K562 (cell line): ENCODE measurements around the gene HMCES. TPM values are rescaled to one million over a fixed set of nuclear protein-coding genes. Genes with fewer than 3 reads are reported as not detected.

Experiments
- microRNA-seq: library from miRNA; unstranded; fragments of <30 nt; microRNA quantifications from one replicate; pipeline ENCODE4, GENCODE V29; 2018; ENCODE audit warnings: borderline microRNAs expressed
- polyA plus RNA-seq, 8 experiments: library from polyadenylated mRNA; depleted of rRNA in 4 of 8; stranded (reverse) in 5 of 8; unstranded in 3 of 8; fragments of >200 nt; fragmentation: Nextera tagmentation in 2 of 8; fragmentation: Illumina TruSeq in 1 of 8; extraction: Ambion mirVana in 2 of 8; extraction: Trizol in 1 of 8; gene quantifications; 2 replicates each; pipeline versions ENCODE4 v1.2.1 to v1.2.3, GENCODE V29; 2011 to 2014; ENCODE audit warnings: inconsistent platforms in 1 of 8, missing spikeins in 1 of 8
- small RNA-seq: library from RNA; depleted of rRNA; stranded (forward); fragments of <200 nt; gene quantifications from one replicate; pipeline ENCODE3, GENCODE V24; 2014
- total RNA-seq, 7 experiments: library from RNA; depleted of rRNA in 6 of 7; stranded (reverse); fragments of >200 nt in 6 of 7; fragmentation: Illumina TruSeq in 2 of 7; extraction: Trizol in 2 of 7; gene quantifications; 2 replicates each; pipeline versions ENCODE4 v1.2.1 to v1.2.3, GENCODE V29; 2011 to 2021; ENCODE audit warnings: low replicate concordance in 1 of 7

Gene HMCES
- total and polyA plus RNA-seq, 9 of the 15 experiments (the other 6 are each of a cell fraction or from before 2014, with no cell fraction given): 18.8 to 45.3 (median 24.8) TPM

Small RNAs within 50 kb of the gene (microRNA-seq; reads per million reads assigned to microRNA genes)
- gene MIR6826: not detected

Small RNAs within 50 kb of the gene (small RNA-seq; reads per million reads assigned to genes)
- gene MIR6826: not detected

Other genes starting within 250 kb of the HMCES start
Only the 7 nearest of the 9 such genes appear.
- 3.2 and 4.1 TPM in 2 replicates for gene RAB43, start 157.1 kb upstream of the HMCES start, total RNA-seq (2014; rRNA removed)
- not detected in 2 replicates for gene RAB43, start 157.1 kb upstream of the HMCES start, total RNA-seq (2014; rRNA removed; fragmentation: Illumina TruSeq; extraction: Trizol)
- gene RAB43, start 157.1 kb upstream of the HMCES start, total RNA-seq (2015; rRNA removed; fragmentation: Illumina TruSeq; extraction: Trizol): 0.57 and 1.1 TPM in 2 replicates
- gene RAB43, start 157.1 kb upstream of the HMCES start, total RNA-seq (2021): 5.4 and 6.8 TPM in 2 replicates
- gene RAB43, start 157.1 kb upstream of the HMCES start, polyA plus RNA-seq (2011; rRNA removed): 1.7 and 2.5 TPM in 2 replicates
- 1.4 TPM in 1 of 2 replicates, not detected in the other for gene RAB43, start 157.1 kb upstream of the HMCES start, polyA plus RNA-seq (2014; fragmentation: Illumina TruSeq; extraction: Trizol)
- under 1 TPM; 0.04 to 0.07 TPM for gene RAB43, start 157.1 kb upstream of the HMCES start, polyA plus RNA-seq (2014; fragmentation: Nextera tagmentation; extraction: Ambion mirVana)
- 2.9 and 3.8 TPM in 2 replicates for gene RAB43, start 157.1 kb upstream of the HMCES start, polyA plus RNA-seq (2014; rRNA removed)
- 30.1 and 31.6 TPM in 2 replicates for gene ISY1, start 117.8 kb upstream of the HMCES start, total RNA-seq (2014; rRNA removed)
- 37.7 and 45.3 TPM in 2 replicates for gene ISY1, start 117.8 kb upstream of the HMCES start, total RNA-seq (2014; rRNA removed; fragmentation: Illumina TruSeq; extraction: Trizol)
- 32.8 and 39.0 TPM in 2 replicates for gene ISY1, start 117.8 kb upstream of the HMCES start, total RNA-seq (2015; rRNA removed; fragmentation: Illumina TruSeq; extraction: Trizol)
- gene ISY1, start 117.8 kb upstream of the HMCES start, total RNA-seq (2021): 26.1 and 29.6 TPM in 2 replicates
- gene ISY1, start 117.8 kb upstream of the HMCES start, polyA plus RNA-seq (2011; rRNA removed): 27.8 and 32.9 TPM in 2 replicates
- gene ISY1, start 117.8 kb upstream of the HMCES start, polyA plus RNA-seq (2014; fragmentation: Illumina TruSeq; extraction: Trizol): 22.4 and 27.0 TPM in 2 replicates
- gene ISY1, start 117.8 kb upstream of the HMCES start, polyA plus RNA-seq (2014; fragmentation: Nextera tagmentation; extraction: Ambion mirVana): 10 to 100 TPM; 41.9 to 50.0 TPM
- 23.4 and 23.5 TPM in 2 replicates for gene ISY1, start 117.8 kb upstream of the HMCES start, polyA plus RNA-seq (2014; rRNA removed)
- 283 and 284 TPM in 2 replicates for gene CNBP, start 95.0 kb upstream of the HMCES start, total RNA-seq (2014; rRNA removed)
- gene CNBP, start 95.0 kb upstream of the HMCES start, total RNA-seq (2014; rRNA removed; fragmentation: Illumina TruSeq; extraction: Trizol): 338 and 375 TPM in 2 replicates
- 321 and 348 TPM in 2 replicates for gene CNBP, start 95.0 kb upstream of the HMCES start, total RNA-seq (2015; rRNA removed; fragmentation: Illumina TruSeq; extraction: Trizol)
- 331 and 354 TPM in 2 replicates for gene CNBP, start 95.0 kb upstream of the HMCES start, total RNA-seq (2021)
- gene CNBP, start 95.0 kb upstream of the HMCES start, polyA plus RNA-seq (2011; rRNA removed): 387 and 478 TPM in 2 replicates
- 390 and 412 TPM in 2 replicates for gene CNBP, start 95.0 kb upstream of the HMCES start, polyA plus RNA-seq (2014; fragmentation: Illumina TruSeq; extraction: Trizol)
- 100 to 1,000 TPM; 708 to 717 TPM for gene CNBP, start 95.0 kb upstream of the HMCES start, polyA plus RNA-seq (2014; fragmentation: Nextera tagmentation; extraction: Ambion mirVana)
- 404 and 421 TPM in 2 replicates for gene CNBP, start 95.0 kb upstream of the HMCES start, polyA plus RNA-seq (2014; rRNA removed)
- gene COPG1, start 29.3 kb upstream of the HMCES start, total RNA-seq (2014; rRNA removed): 88.0 and 96.4 TPM in 2 replicates
- gene COPG1, start 29.3 kb upstream of the HMCES start, total RNA-seq (2014; rRNA removed; fragmentation: Illumina TruSeq; extraction: Trizol): 73.9 and 74.6 TPM in 2 replicates
- 62.0 and 65.1 TPM in 2 replicates for gene COPG1, start 29.3 kb upstream of the HMCES start, total RNA-seq (2015; rRNA removed; fragmentation: Illumina TruSeq; extraction: Trizol)
- gene COPG1, start 29.3 kb upstream of the HMCES start, total RNA-seq (2021): 85.4 and 94.8 TPM in 2 replicates
- gene COPG1, start 29.3 kb upstream of the HMCES start, polyA plus RNA-seq (2011; rRNA removed): 40.3 and 73.4 TPM in 2 replicates
- gene COPG1, start 29.3 kb upstream of the HMCES start, polyA plus RNA-seq (2014; fragmentation: Illumina TruSeq; extraction: Trizol): 56.8 and 62.4 TPM in 2 replicates
- gene COPG1, start 29.3 kb upstream of the HMCES start, polyA plus RNA-seq (2014; fragmentation: Nextera tagmentation; extraction: Ambion mirVana): 100 to 1,000 TPM in 1 of 2 experiments, 10 to 100 TPM in 1; 40.6 to 105 TPM
- gene COPG1, start 29.3 kb upstream of the HMCES start, polyA plus RNA-seq (2014; rRNA removed): 37.1 and 47.9 TPM in 2 replicates
- 0.45 and 0.54 TPM in 2 replicates for gene EFCAB12, start 149.8 kb downstream of the HMCES start, total RNA-seq (2014; rRNA removed)
- gene EFCAB12, start 149.8 kb downstream of the HMCES start, total RNA-seq (2014; rRNA removed; fragmentation: Illumina TruSeq; extraction: Trizol): 0.29 and 0.44 TPM in 2 replicates
- gene EFCAB12, start 149.8 kb downstream of the HMCES start, total RNA-seq (2015; rRNA removed; fragmentation: Illumina TruSeq; extraction: Trizol): 0.72 and 0.76 TPM in 2 replicates
- gene EFCAB12, start 149.8 kb downstream of the HMCES start, total RNA-seq (2021): 0.95 and 1.1 TPM in 2 replicates
- gene EFCAB12, start 149.8 kb downstream of the HMCES start, polyA plus RNA-seq (2011; rRNA removed): 0.56 and 0.57 TPM in 2 replicates
- 0.76 and 0.95 TPM in 2 replicates for gene EFCAB12, start 149.8 kb downstream of the HMCES start, polyA plus RNA-seq (2014; fragmentation: Illumina TruSeq; extraction: Trizol)
- under 1 TPM in 1 of 2 experiments, not detected in 1; 0.08 TPM for gene EFCAB12, start 149.8 kb downstream of the HMCES start, polyA plus RNA-seq (2014; fragmentation: Nextera tagmentation; extraction: Ambion mirVana)
- 0.56 and 0.69 TPM in 2 replicates for gene EFCAB12, start 149.8 kb downstream of the HMCES start, polyA plus RNA-seq (2014; rRNA removed)
- 28.4 and 32.8 TPM in 2 replicates for gene MBD4, start 161.1 kb downstream of the HMCES start, total RNA-seq (2014; rRNA removed)
- 41.7 and 49.6 TPM in 2 replicates for gene MBD4, start 161.1 kb downstream of the HMCES start, total RNA-seq (2014; rRNA removed; fragmentation: Illumina TruSeq; extraction: Trizol)
- 47.4 and 55.1 TPM in 2 replicates for gene MBD4, start 161.1 kb downstream of the HMCES start, total RNA-seq (2015; rRNA removed; fragmentation: Illumina TruSeq; extraction: Trizol)
- gene MBD4, start 161.1 kb downstream of the HMCES start, total RNA-seq (2021): 36.3 and 37.9 TPM in 2 replicates
- 60.2 and 63.9 TPM in 2 replicates for gene MBD4, start 161.1 kb downstream of the HMCES start, polyA plus RNA-seq (2011; rRNA removed)
- 43.5 and 49.1 TPM in 2 replicates for gene MBD4, start 161.1 kb downstream of the HMCES start, polyA plus RNA-seq (2014; fragmentation: Illumina TruSeq; extraction: Trizol)
- 10 to 100 TPM; 13.3 to 16.6 TPM for gene MBD4, start 161.1 kb downstream of the HMCES start, polyA plus RNA-seq (2014; fragmentation: Nextera tagmentation; extraction: Ambion mirVana)
- gene MBD4, start 161.1 kb downstream of the HMCES start, polyA plus RNA-seq (2014; rRNA removed): 39.0 and 48.0 TPM in 2 replicates
- gene IFT122, start 161.4 kb downstream of the HMCES start, total RNA-seq (2014; rRNA removed): 7.0 and 8.8 TPM in 2 replicates
- gene IFT122, start 161.4 kb downstream of the HMCES start, total RNA-seq (2014; rRNA removed; fragmentation: Illumina TruSeq; extraction: Trizol): 7.1 and 8.4 TPM in 2 replicates
- 7.7 and 8.2 TPM in 2 replicates for gene IFT122, start 161.4 kb downstream of the HMCES start, total RNA-seq (2015; rRNA removed; fragmentation: Illumina TruSeq; extraction: Trizol)
- 11.1 and 12.9 TPM in 2 replicates for gene IFT122, start 161.4 kb downstream of the HMCES start, total RNA-seq (2021)
- 11.5 and 15.5 TPM in 2 replicates for gene IFT122, start 161.4 kb downstream of the HMCES start, polyA plus RNA-seq (2011; rRNA removed)
- gene IFT122, start 161.4 kb downstream of the HMCES start, polyA plus RNA-seq (2014; fragmentation: Illumina TruSeq; extraction: Trizol): 8.4 and 9.0 TPM in 2 replicates
- 1 to 10 TPM; 2.4 to 7.0 TPM for gene IFT122, start 161.4 kb downstream of the HMCES start, polyA plus RNA-seq (2014; fragmentation: Nextera tagmentation; extraction: Ambion mirVana)
- 9.6 and 11.1 TPM in 2 replicates for gene IFT122, start 161.4 kb downstream of the HMCES start, polyA plus RNA-seq (2014; rRNA removed)